NCI-H1930 (cell line): ENCODE results near the gene TBPL1.
"Not testable (repeated sequence)": the region's sequence is repeated elsewhere in the genome, so short reads cannot be mapped to it uniquely, and the experiment has no call there.

Experiments used
- DNase-seq, 2 experiments: peaks; one replicate each; lab custom pipeline; 2025; lab: John Stamatoyannopoulos, UW

The TBPL1 gene

DNA sequence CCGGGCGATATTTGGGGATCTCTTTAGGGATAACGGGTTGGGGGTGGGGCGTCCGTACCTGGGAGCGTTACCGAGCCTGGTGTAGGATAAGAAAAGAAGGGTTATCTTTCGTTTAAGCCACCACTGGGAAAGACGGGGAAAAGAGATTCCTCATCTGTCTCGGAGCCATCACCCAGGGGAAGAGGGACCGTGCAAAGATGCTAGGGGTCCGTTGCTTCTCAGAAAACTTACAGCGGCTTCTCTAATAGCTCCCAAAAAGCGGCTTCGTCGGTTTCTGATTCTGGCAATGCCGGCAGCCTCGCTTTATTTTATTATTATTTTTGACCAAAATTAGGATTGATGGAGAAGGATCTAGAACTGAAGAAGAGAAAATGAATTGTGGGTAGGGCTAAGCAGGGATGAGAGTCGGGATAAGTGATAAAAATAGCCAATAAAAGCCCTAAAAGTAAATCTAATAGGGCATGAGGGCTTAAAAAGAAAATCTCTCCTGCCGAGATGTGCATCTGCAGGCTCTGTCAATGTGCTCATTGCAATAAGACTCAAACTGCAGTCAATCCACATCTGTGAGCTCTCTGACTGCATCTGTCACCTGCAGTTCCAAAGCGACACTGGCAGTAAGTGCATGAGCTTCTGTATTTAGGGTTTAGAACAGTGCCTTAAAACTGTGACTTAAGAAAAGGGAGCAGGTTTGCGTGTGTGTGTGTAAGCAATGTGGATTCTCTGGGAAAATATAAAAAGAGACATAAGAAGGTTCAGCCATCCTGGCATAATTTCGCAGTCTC lies 801 bp downstream of the TBPL1 start:
- no peak for DNase-seq

- DNase-seq: no peak
Measured at GRCh38 chr6:133954657-133955576, 1.9 kb downstream of the TBPL1 start.

- DNase-seq: no peak
Measured at GRCh38 chr6:133955582-133956415, 2.8 kb downstream of the TBPL1 start.

DNA sequence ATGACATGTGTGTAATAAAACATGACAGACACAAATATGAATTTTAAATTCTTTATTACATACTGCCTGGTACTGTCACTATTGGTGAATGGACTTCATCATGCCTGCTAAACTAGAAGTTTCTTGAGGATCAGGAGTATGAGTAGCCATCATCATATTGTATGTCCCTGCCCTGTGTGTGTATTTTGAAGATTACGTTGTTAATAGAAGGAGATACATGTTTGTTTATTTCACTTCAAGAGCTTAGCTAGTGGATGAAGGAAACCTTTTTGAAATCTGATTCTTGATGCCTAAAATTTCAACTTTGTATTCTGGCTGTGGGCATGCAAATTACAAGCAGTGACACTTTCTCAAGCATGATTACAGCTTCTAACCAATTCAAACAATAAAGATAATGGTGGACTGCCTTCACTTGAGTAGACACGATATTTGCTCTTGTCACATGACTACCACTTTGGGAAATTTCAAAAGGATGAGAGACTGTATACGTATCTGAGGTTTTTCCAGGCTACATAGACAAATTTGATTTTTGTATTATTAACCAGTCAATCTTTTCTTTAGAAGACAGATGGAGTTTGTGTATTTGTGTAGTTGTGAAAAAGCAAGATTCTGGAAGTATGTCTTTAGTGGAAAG lies 3.5 kb downstream of the TBPL1 start:
- no peak for DNase-seq

- DNase-seq: no peak
Measured at GRCh38 chr6:133957227-133957626, 4.2 kb downstream of the TBPL1 start.

GRCh38 chr6:133957780-133958242 lies 4.8 kb downstream of the TBPL1 start:
- no peak for DNase-seq

DNA sequence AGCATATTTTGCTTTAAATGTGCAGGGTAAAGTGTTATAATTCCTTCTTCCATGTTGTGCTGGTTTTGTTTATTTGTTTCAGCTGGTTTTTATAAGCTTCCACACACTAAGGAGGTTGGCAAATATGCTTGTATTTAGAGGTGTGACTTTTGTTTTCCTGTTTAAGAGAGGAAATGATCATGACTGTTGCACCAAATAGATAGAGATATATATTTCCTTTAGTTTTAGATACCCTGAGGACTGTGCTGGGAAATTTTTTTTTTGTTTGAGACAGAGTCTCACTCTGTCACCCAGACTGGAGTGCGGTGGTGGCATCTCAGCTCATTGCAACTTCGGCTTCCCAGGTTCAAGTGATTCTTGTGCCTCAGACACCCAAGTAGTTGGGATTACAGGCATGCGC lies 5.8 kb downstream of the TBPL1 start:
- no peak for DNase-seq

GRCh38 chr6:133959667-133960368 lies 6.8 kb downstream of the TBPL1 start:
- DNase-seq: no peak

DNA sequence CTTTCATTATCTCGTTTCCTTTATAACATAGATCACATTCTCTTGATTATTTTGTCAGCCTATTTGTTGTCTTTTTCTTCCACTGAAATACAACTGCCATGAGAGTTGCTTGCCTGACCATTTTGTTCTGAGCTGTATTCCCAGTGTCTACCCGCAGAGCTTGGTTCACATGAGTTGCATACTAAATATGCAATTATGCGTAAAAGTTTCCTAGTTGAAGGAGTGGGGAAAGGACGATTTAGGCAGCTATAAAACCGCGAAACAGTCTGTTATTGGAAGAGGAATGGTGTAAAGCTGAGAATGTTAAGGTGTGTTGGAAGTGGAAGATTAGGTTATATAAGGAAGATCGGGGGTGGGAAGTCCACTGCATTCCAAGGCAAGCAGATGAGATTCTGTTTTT lies 8.8 kb downstream of the TBPL1 start:
- no peak for DNase-seq

- no peak for DNase-seq
Measured at GRCh38 chr6:133964052-133964451, 11.0 kb downstream of the TBPL1 start.

DNA sequence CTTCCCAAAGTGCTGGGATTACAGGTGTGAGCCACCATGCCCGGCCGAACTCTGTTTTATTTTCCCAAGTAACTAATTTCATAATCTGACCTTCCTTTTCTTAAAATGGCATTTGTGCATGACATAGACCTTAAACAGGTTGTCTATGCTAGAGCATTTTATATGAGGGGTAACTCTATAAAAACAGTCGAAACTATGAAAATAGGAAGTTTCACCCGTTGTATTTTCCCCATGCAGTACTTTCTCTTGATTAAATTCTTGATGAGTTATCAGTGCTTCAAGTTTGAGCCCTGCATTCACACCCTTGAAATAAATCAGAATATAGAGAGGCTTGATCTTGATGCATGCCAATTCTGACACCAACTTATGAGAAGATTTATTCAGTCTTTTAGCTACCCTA lies 11.7 kb downstream of the TBPL1 start:
- DNase-seq: no peak

DNA sequence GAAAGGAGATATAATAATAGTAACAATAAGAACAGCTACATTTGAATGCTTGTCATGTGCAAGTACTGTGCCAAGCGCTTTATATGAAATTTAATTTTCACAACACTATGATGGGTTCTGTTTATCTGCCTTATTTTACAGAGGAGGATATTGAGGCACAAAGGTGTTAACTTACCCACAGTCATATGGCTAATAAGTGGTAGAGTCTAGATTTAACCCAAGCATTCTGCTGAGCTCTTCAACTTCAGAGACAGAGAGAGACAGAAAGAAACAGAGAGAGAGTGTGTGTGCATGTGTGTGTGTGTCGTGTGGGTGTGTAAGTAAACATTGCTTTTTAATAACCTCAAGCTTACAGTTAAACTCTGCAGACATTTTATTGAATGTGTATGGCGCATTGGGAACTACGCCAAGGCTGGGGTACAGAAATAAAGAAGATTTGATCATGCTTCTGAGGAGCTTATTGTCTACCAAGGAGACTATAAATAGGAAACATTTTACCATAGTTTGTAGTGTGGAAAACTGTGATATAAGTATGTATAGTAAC lies 12.9 kb downstream of the TBPL1 start:
- no peak for DNase-seq

- no peak for DNase-seq
Measured at GRCh38 chr6:133966654-133967329, 13.8 kb downstream of the TBPL1 start.

GRCh38 chr6:133967347-133967746 lies 14.3 kb downstream of the TBPL1 start:
- DNase-seq: no peak

- not testable (repeated sequence) for DNase-seq
Measured at GRCh38 chr6:133967835-133968234, 14.8 kb downstream of the TBPL1 start.

DNA sequence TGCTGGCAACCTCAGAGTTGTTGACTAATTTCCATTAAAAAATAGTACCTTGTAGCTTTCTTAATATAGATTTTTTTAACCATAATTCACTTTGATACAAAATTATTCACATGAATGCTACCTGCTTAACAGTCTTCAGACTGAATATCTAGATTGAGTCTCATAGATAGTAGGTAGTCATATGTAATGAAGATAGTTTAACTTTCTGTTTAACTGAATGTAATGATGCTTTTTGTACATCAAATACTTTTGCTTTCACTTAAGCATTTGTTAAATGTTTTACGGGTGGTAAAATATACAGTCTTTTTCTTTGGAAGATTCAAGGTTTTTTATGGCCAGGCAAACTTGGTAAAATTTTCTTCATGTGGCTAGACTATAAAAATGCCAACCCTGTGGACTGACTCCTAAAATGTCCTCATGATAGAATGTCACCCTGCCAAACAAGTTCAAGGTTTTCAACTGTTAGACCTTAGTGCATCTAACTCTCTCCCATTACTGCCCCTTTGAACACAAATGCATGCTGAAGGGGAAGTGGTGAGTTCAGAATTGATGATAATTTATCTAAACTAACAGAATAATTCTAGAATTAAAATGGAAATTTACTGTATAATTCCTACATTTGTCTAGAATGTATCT lies 16.4 kb downstream of the TBPL1 start:
- no peak for DNase-seq

DNA sequence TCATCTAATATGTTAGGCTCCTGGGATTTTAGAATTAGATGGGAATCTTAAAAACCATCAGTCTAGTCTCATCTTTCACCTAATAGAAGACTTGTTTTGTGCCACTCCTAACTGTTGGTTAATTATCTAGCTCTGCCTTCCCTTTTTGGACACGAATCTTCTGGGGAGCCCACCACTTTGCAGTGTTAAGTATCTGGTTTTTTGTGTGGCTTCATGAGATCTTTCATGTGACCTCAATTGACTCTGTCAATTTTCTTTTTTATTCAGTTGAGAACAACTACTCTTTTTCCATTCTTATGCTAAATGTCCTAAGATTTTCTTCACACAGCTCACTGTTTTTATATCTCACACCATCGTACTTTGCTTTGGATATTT lies 16.9 kb downstream of the TBPL1 start:
- DNase-seq: no peak

GRCh38 chr6:133971861-133972260 lies 18.8 kb downstream of the TBPL1 start:
- no peak for DNase-seq

DNA sequence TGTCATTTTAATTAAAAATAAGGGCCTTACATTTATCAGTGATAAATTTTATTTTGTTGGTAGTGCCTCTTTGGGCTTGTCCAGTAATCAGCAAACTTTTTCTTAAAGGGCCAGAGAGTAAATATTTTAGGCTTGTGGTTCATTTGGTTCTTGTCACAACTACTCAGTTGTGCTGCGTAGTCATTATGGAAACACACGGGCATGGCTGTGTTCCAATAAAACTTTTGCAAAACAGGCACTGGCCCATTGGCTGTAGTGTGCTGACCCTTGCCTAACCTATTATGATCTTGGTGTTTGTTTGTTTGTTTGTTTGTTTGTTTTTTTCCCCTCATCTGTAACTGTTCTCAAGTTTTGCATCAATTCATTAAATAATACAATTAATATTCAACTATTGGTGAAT lies 19.4 kb downstream of the TBPL1 start:
- DNase-seq: no peak
